Large intestine (tissue), 3 donors: ENCODE measurements around the gene QRFPR. TPM values are rescaled to one million over a fixed set of nuclear protein-coding genes. Genes with fewer than 3 reads are reported as not detected.
A peak's percentile ranks its signal among the peaks of the same experiment; 100 is the strongest.

Experiments
- DNase-seq, 2 donors: peaks; one replicate each; pipeline versions ENCODE4 v3.0.0 to v3.0.0-alpha.2; 2013
- H3K27ac ChIP-seq: one replicate; pipeline ENCODE4 v1.5.1; 2013; ENCODE audit warnings: low read length
- H3K27me3 ChIP-seq: 2 replicates; pipeline ENCODE4 v1.6.1; 2013; ENCODE audit warnings: low read length; ENCODE audit not compliant: control insufficient read depth, insufficient read depth
- H3K36me3 ChIP-seq: 2 replicates; pipeline ENCODE4 v1.6.1; 2013; ENCODE audit warnings: low read length; ENCODE audit not compliant: control insufficient read depth, insufficient read depth
- H3K4me1 ChIP-seq: one replicate; pipeline ENCODE4 v1.6.1; 2013; ENCODE audit warnings: low read length; ENCODE audit not compliant: control insufficient read depth, insufficient read depth
- H3K4me3 ChIP-seq: one replicate; pipeline ENCODE4 v1.5.1; 2013; ENCODE audit warnings: low read length
- H3K9me3 ChIP-seq: one replicate; pipeline ENCODE4 v1.6.1; 2013; ENCODE audit warnings: mild to moderate bottlenecking, low read depth, low read length, moderate library complexity; ENCODE audit not compliant: control insufficient read depth
- WGBS: methylation state at CpG from one replicate; pipeline ENCODE4 v1.1.5; 2013; ENCODE audit warnings: low lambda C conversion rate; ENCODE audit not compliant: insufficient coverage; 5-methylcytosine and 5-hydroxymethylcytosine counted together
- polyA plus RNA-seq: library from polyadenylated mRNA; unstranded; fragments of 120-200 nt; gene quantifications from one replicate; pipeline ENCODE4 v1.2.1, GENCODE V29; 2013

QRFPR gene
- polyA plus RNA-seq, 1 donor, result 0.97 TPM

- H3K4me3 ChIP-seq, result no peak overlapping the region
- H3K27ac ChIP-seq, result no peak overlapping the region
These were observed 72.0 kb downstream of the QRFPR start for GRCh38 chr4:121308828-121309227.

GRCh38 chr4:121308328-121308663 lies 72.5 kb downstream of the QRFPR start:
- H3K9me3 ChIP-seq, result no peaks in the 10 kb centered on the region
- no CpG with 5 or more reads among the region's 1 CpG for WGBS
- DNase-seq, result no peak
- H3K27ac ChIP-seq, result no peak overlapping the region
- no peaks in the 10 kb centered on the region for H3K4me1 ChIP-seq
- H3K4me3 ChIP-seq, result no peak overlapping the region
- no peaks in the 10 kb centered on the region for H3K27me3 ChIP-seq
- H3K36me3 ChIP-seq, result no peaks in the 10 kb centered on the region

More at GRCh38 chr4:121308828-121309227, 72.0 kb downstream of the QRFPR start:
- no CpG with 5 or more reads among the region's 7 CpGs for WGBS
- no peaks in the 10 kb centered on the region for H3K36me3 ChIP-seq
- H3K9me3 ChIP-seq, result no peaks in the 10 kb centered on the region
- no peak for DNase-seq
- H3K4me1 ChIP-seq, result no peaks in the 10 kb centered on the region
- no peaks in the 10 kb centered on the region for H3K27me3 ChIP-seq

DNA sequence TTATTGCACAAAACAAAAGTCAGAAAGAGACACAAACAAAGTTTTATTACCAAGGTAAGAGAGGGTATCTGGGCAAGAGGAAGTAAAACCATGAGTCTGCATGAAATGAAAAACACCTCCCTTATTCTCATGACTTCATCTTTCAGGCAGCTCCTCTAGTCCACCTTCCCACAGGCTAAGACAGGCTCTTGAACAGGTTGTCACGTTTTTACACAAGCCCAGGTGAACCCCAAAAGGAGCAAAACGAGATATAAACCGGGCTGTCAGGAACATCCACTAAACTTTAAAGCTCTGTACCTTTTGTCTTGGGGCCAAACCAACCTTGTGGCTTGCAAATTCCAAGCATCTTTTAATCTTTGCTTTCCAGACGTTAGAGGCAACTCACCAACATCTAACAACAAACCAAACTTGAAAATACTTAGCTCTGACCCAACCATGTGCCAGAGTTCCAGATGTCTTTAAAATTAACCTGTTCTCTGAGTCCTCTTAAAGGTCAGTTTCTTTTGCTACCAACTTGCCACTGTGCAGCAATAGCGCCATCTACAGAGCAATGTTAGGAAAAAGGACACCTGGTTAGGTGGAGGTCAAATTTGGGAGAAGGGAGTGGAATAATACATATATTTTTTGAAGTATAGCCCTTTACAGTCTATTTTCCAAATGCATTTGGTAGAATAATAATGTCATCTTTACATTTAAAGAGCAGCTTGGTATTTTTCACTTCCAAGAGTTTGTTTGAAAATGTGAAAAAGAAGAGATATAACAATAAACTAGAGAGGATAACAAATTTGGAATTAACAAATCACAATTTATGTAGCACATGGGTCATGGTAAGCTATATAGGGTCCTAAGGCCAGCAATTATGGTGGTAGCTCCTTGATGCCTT lies 73.1 kb downstream of the QRFPR start:
- DNase-seq, result peak; percentile 30 to 32
- H3K4me1 ChIP-seq, result no peaks in the 10 kb centered on the region
- WGBS, result 0% methylated on average over 1 of the region's 5 CpGs
- H3K27me3 ChIP-seq, result no peaks in the 10 kb centered on the region
- H3K27ac ChIP-seq, result no peak overlapping the region
- H3K36me3 ChIP-seq, result no peaks in the 10 kb centered on the region
- no peak overlapping the region for H3K4me3 ChIP-seq
- no peaks in the 10 kb centered on the region for H3K9me3 ChIP-seq

DNA sequence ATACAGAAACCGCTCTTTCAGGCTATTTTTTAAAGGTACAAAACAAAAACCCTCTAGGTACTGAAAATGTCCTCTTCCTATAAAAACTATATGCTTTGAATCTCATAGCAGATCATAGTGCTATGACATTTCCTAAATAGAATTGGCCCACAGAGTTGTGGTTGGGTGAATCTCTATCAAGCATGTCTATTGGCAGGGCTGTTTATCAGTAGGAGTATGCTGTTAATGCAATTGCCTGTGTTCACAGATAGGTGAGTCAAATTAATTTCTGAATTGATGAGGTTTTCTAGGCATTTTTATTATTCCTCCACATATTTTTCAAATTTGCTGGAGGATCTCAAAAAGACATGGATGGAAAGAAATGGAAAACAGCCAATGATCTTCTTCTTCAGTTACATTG lies 73.9 kb downstream of the QRFPR start:
- no peaks in the 10 kb centered on the region for H3K36me3 ChIP-seq
- H3K4me3 ChIP-seq, result no peak overlapping the region
- H3K9me3 ChIP-seq, result no peaks in the 10 kb centered on the region
- no peaks in the 10 kb centered on the region for H3K27me3 ChIP-seq
- H3K4me1 ChIP-seq, result no peaks in the 10 kb centered on the region
- WGBS, result no CpG with 5 or more reads among the region's 1 CpG
- no peak overlapping the region for H3K27ac ChIP-seq
- DNase-seq, result no peak

DNA sequence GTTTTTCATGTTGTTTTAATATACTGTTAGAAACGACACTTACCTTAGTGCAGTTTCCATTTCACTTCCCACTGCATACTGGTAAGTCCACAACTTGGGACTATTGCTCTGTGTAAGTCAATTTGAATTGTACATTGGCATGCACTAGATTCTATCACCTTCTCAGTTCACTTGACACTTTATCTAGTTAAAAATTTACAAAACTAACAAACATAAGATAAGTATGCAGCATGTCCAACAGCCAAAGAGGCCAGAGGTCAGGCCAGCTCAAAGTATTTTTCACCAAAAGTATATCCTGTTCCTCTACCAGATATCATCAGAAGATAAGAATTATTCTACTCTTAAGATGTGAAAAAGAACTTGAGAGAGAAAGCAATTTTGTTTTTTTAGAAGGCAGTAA lies 75.9 kb downstream of the QRFPR start:
- Histone ChIP-seq H3K27ac (no peak overlapping the region), H3K4me1 (no peaks in the 10 kb centered on the region), H3K4me3 (no peak overlapping the region), H3K36me3 (no peaks in the 10 kb centered on the region), H3K9me3 (no peaks in the 10 kb centered on the region), H3K27me3 (no peaks in the 10 kb centered on the region)
- DNase-seq, result peak; percentile 22 to 28
- WGBS, result no CpG with 5 or more reads among the region's 1 CpG

- Histone ChIP-seq H3K9me3 (no peaks in the 10 kb centered on the region), H3K27ac (no peak overlapping the region), H3K27me3 (no peaks in the 10 kb centered on the region), H3K4me3 (no peak overlapping the region), H3K4me1 (no peaks in the 10 kb centered on the region), H3K36me3 (no peaks in the 10 kb centered on the region)
- 100% methylated on average over 1 of the region's 3 CpGs for WGBS
- DNase-seq, result no peak
These were observed 81.5 kb downstream of the QRFPR start for GRCh38 chr4:121299367-121299766.

- no peak overlapping the region for H3K27ac ChIP-seq
- no peak overlapping the region for H3K4me3 ChIP-seq
- H3K36me3 ChIP-seq, result no peaks in the 10 kb centered on the region
- peaks cover 3% of the 10 kb centered on the region for H3K4me1 ChIP-seq
- no peaks in the 10 kb centered on the region for H3K27me3 ChIP-seq
- no peak for DNase-seq
- no peaks in the 10 kb centered on the region for H3K9me3 ChIP-seq
- no CpG with 5 or more reads among the region's 1 CpG for WGBS
These were observed 97.5 kb downstream of the QRFPR start for GRCh38 chr4:121283319-121283718.

DNA sequence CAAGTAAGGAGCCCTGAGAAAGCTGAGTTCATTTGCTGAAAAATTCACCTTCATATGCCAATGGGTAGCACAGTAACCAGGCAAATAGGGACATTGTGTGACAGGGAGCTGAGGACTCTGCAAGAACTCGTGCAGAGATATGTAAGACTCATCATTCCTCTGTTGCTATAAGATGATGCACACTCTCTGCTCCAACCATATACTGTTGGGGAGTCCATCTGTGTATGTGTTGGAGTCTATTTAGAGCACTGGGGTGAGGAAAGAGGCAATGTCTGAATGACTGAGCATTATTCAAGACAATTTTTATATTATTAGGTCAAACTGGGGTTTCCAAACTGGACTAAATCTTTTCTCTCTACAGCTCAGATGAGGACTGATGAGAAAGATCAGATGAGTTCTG lies 100.4 kb downstream of the QRFPR start:
- peaks cover 3% of the 10 kb centered on the region for H3K4me1 ChIP-seq
- no peaks in the 10 kb centered on the region for H3K9me3 ChIP-seq
- no peak overlapping the region for H3K4me3 ChIP-seq
- no peaks in the 10 kb centered on the region for H3K36me3 ChIP-seq
- no peaks in the 10 kb centered on the region for H3K27me3 ChIP-seq
- H3K27ac ChIP-seq, result no peak overlapping the region
- DNase-seq, result no peak
- WGBS, result no CpG with 5 or more reads among the region's 1 CpG

GRCh38 chr4:121278811-121279368 lies 101.9 kb downstream of the QRFPR start:
- H3K4me1 ChIP-seq, result peaks cover 3% of the 10 kb centered on the region
- H3K27ac ChIP-seq, result no peak overlapping the region
- no peaks in the 10 kb centered on the region for H3K27me3 ChIP-seq
- H3K36me3 ChIP-seq, result no peaks in the 10 kb centered on the region
- H3K4me3 ChIP-seq, result no peak overlapping the region
- DNase-seq, result no peak
- 90% methylated on average over 2 of the region's 4 CpGs for WGBS
- no peaks in the 10 kb centered on the region for H3K9me3 ChIP-seq
